ENCODE data around the gene FUT2.
A peak's percentile ranks its signal among the peaks of the same experiment; 100 is the strongest.
"Not testable (repeated sequence)": the region's sequence is repeated elsewhere in the genome, so short reads cannot be mapped to it uniquely, and the experiment has no call there.

Gene FUT2

GRCh38 chr19:48671446-48671995 lies 24.2 kb upstream of the FUT2 start:
- H3K9ac ChIP-seq (ENCODE audit: low read length in 2 of 2), result no peak overlapping the region
- H3K9me3 ChIP-seq (ENCODE audit: control insufficient read depth in 2 of 2, low read length in 2 of 2), result no peaks in the 10 kb centered on the region
- no peaks in the 10 kb centered on the region for H3K36me3 ChIP-seq (ENCODE audit: control insufficient read depth in 2 of 2, insufficient read depth in 2 of 2, low read length in 2 of 2)

DNA sequence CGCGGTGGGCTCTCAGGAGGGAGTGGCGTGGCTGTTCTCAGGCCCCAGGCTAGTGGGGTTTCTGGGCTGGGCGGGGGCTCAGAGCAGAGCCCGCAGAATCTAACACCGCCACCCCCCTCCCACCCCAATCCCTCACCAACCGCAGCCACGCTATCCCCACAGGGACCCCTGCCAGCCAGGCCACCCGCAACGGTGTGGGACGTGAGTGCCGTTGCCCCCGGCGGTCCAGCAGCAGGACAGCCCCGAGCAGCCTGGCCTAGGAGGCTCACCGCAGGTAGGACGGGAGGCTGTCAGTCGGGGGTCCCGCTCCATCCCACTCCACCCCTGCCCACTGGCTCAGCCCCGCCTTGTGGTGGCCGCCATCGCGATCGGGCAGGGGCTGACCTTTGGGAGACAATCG lies 22.8 kb upstream of the FUT2 start, which contains the start of gene NTN5:
NTN5 (minus strand) TSS at position 24 of the 400 bp plus-strand sequence. CDS start 2,031 bp downstream, outside the sequence.
- no peak within 1 kb of the TSS for H3K9ac ChIP-seq (ENCODE audit: low read length in 2 of 2)
- no peaks in the 10 kb centered on the region for H3K9me3 ChIP-seq (ENCODE audit: control insufficient read depth in 2 of 2, low read length in 2 of 2)
- no peaks in the 10 kb centered on the region for H3K27me3 ChIP-seq (ENCODE audit: control insufficient read depth in 1 of 2, insufficient read depth in 2 of 2, low read length in 2 of 2)
- peaks cover 12% of the 10 kb centered on the region for H3K4me1 ChIP-seq (ENCODE audit: control insufficient read depth, insufficient read depth, low read length)
- no peak within 1 kb of the TSS for H3K27ac ChIP-seq (ENCODE audit: low read length)
- no peaks in the 10 kb centered on the region for H3K36me3 ChIP-seq (ENCODE audit: control insufficient read depth in 2 of 2, insufficient read depth in 2 of 2, low read length in 2 of 2)
- H3K4me3 ChIP-seq (ENCODE audit: low read length in 2 of 2), result no peak within 1 kb of the TSS

More at GRCh38 chr19:48671446-48671995, 24.2 kb upstream of the FUT2 start:
- Histone ChIP-seq H3K27ac (ENCODE audit: low read length) (no peak overlapping the region), H3K4me3 (ENCODE audit: low read length in 2 of 2) (no peak overlapping the region), H3K4me1 (ENCODE audit: control insufficient read depth, insufficient read depth, low read length) (peaks cover 12% of the 10 kb centered on the region), H3K27me3 (ENCODE audit: control insufficient read depth in 1 of 2, insufficient read depth in 2 of 2, low read length in 2 of 2) (no peaks in the 10 kb centered on the region)

DNA sequence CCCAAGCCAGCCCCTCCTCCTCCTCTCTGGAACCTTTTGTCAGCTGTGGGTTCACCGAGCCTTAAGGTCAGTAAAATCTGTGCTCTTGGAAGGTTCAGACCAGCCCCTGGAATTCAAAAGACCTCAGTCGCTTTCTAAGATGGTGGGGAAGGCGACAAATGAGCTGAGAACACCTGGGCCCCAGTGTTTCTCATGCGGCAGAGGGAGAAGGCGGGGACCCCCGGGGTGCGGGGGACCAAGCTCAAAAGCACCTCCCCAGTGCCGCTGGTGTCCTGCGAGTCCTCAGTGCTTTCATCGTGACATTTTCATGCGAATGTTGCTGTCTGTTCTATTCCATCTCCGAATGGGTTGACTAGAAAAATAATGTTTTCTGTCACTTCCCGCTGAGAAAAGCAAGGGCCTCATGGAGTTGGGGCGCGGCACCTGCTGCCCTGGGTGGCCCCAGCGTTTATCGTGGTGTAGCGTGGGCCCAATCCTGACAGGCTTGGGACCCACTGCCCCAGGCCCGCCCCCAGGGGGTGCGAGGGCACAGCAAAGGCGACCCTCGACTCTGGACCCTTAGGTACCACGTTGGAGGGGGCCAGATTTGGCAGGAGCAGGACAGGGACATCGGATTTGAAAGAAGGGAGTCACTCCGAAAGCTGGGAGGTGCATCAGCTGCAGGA lies 22.2 kb upstream of the FUT2 start:
- Histone ChIP-seq H3K9me3 (ENCODE audit: control insufficient read depth in 2 of 2, low read length in 2 of 2) (no peaks in the 10 kb centered on the region), H3K4me3 (ENCODE audit: low read length in 2 of 2) (no peak overlapping the region), H3K4me1 (ENCODE audit: control insufficient read depth, insufficient read depth, low read length) (peaks cover 12% of the 10 kb centered on the region), H3K36me3 (ENCODE audit: control insufficient read depth in 2 of 2, insufficient read depth in 2 of 2, low read length in 2 of 2) (no peaks in the 10 kb centered on the region), H3K9ac (ENCODE audit: low read length in 2 of 2) (no peak overlapping the region), H3K27ac (ENCODE audit: low read length) (no peak overlapping the region), H3K27me3 (ENCODE audit: control insufficient read depth in 1 of 2, insufficient read depth in 2 of 2, low read length in 2 of 2) (no peaks in the 10 kb centered on the region)

DNA sequence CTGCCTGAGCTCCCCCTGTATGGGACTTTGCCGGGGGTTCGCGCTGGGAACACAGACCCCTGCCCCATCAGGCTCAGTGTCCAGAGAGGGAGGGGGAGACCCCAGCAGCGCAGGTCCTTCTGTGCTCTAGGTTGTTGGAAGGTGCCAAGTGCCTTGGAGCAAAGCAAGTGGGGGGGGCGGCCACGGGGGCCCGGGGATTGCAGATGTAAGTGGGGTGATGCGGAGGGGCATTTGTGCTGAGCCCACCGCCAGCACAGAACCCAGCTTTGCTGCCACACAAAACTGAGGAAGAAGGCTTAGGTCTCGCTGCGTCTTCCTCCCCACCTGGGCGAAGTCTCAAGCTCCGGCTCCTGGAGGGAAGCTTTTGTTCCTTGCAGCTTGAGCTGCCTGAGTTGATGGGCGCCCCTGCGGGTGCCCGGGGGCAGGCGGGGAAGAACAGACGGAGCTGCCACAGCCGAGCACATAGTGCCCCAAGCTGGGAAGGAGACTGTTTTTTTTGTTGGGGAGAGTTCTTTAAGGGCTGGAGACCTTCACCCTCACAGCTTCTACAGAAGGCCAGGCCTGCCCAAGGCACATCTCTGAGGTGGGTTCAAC lies 21.5 kb upstream of the FUT2 start:
- Histone ChIP-seq H3K4me3 (ENCODE audit: low read length in 2 of 2) (no peak overlapping the region), H3K9me3 (ENCODE audit: control insufficient read depth in 2 of 2, low read length in 2 of 2) (no peaks in the 10 kb centered on the region), H3K27me3 (ENCODE audit: control insufficient read depth in 1 of 2, insufficient read depth in 2 of 2, low read length in 2 of 2) (no peaks in the 10 kb centered on the region), H3K9ac (ENCODE audit: low read length in 2 of 2) (no peak overlapping the region), H3K4me1 (ENCODE audit: control insufficient read depth, insufficient read depth, low read length) (peaks cover 12% of the 10 kb centered on the region), H3K27ac (ENCODE audit: low read length) (no peak overlapping the region), H3K36me3 (ENCODE audit: control insufficient read depth in 2 of 2, insufficient read depth in 2 of 2, low read length in 2 of 2) (no peaks in the 10 kb centered on the region)

GRCh38 chr19:48674921-48675824 lies 20.6 kb upstream of the FUT2 start:
- Histone ChIP-seq H3K27ac (ENCODE audit: low read length) (no peak overlapping the region), H3K4me1 (ENCODE audit: control insufficient read depth, insufficient read depth, low read length) (peaks cover 12% of the 10 kb centered on the region), H3K9ac (ENCODE audit: low read length in 2 of 2) (peak overlapping the region in 1 of 2 donors; percentile 69), H3K27me3 (ENCODE audit: control insufficient read depth in 1 of 2, insufficient read depth in 2 of 2, low read length in 2 of 2) (no peaks in the 10 kb centered on the region), H3K4me3 (ENCODE audit: low read length in 2 of 2) (peak overlapping the region in 1 of 2 donors; percentile 47), H3K9me3 (ENCODE audit: control insufficient read depth in 2 of 2, low read length in 2 of 2) (no peaks in the 10 kb centered on the region), H3K36me3 (ENCODE audit: control insufficient read depth in 2 of 2, insufficient read depth in 2 of 2, low read length in 2 of 2) (no peaks in the 10 kb centered on the region)

DNA sequence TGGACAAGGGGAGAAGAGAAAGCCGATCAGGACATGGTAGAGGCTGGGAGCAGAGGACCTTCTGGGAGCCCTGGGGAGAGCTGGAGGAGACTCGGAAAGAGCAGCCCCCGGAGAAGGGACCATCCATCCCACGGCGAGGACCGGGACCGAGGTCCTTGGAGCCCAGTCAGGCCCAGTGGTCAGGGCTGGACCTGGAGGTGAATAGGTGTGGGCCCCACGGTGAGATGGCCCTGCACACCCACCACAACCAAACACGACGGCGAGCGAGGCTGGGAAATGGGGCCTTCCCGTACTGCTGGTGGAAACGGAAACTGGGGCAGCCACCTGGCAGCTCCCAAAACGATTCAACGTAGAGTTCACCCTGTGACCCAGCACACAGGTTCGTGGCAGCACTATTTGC lies 19.3 kb upstream of the FUT2 start:
- Histone ChIP-seq H3K4me3 (ENCODE audit: low read length in 2 of 2) (no peak overlapping the region), H3K27ac (ENCODE audit: low read length) (no peak overlapping the region), H3K9ac (ENCODE audit: low read length in 2 of 2) (no peak overlapping the region)

GRCh38 chr19:48676887-48677286 lies 18.9 kb upstream of the FUT2 start:
- no peaks in the 10 kb centered on the region for H3K36me3 ChIP-seq (ENCODE audit: control insufficient read depth in 2 of 2, insufficient read depth in 2 of 2, low read length in 2 of 2)
- no peak overlapping the region for H3K9ac ChIP-seq (ENCODE audit: low read length in 2 of 2)
- peaks cover 12% of the 10 kb centered on the region for H3K4me1 ChIP-seq (ENCODE audit: control insufficient read depth, insufficient read depth, low read length)
- no peak overlapping the region for H3K27ac ChIP-seq (ENCODE audit: low read length)
- H3K27me3 ChIP-seq (ENCODE audit: control insufficient read depth in 1 of 2, insufficient read depth in 2 of 2, low read length in 2 of 2), result no peaks in the 10 kb centered on the region
- no peak overlapping the region for H3K4me3 ChIP-seq (ENCODE audit: low read length in 2 of 2)
- no peaks in the 10 kb centered on the region for H3K9me3 ChIP-seq (ENCODE audit: control insufficient read depth in 2 of 2, low read length in 2 of 2)

More for the DNA sequence above, 19.3 kb upstream of the FUT2 start:
- Histone ChIP-seq H3K4me1 (ENCODE audit: control insufficient read depth, insufficient read depth, low read length) (peaks cover 12% of the 10 kb centered on the region), H3K9me3 (ENCODE audit: control insufficient read depth in 2 of 2, low read length in 2 of 2) (no peaks in the 10 kb centered on the region), H3K27me3 (ENCODE audit: control insufficient read depth in 1 of 2, insufficient read depth in 2 of 2, low read length in 2 of 2) (no peaks in the 10 kb centered on the region), H3K36me3 (ENCODE audit: control insufficient read depth in 2 of 2, insufficient read depth in 2 of 2, low read length in 2 of 2) (no peaks in the 10 kb centered on the region)

GRCh38 chr19:48678201-48678600 lies 17.6 kb upstream of the FUT2 start:
- H3K4me1 ChIP-seq (ENCODE audit: control insufficient read depth, insufficient read depth, low read length), result peaks cover 12% of the 10 kb centered on the region
- no peaks in the 10 kb centered on the region for H3K9me3 ChIP-seq (ENCODE audit: control insufficient read depth in 2 of 2, low read length in 2 of 2)

GRCh38 chr19:48680006-48680405 lies 15.8 kb upstream of the FUT2 start:
- H3K27ac ChIP-seq (ENCODE audit: low read length); H3K4me3 ChIP-seq (ENCODE audit: low read length in 2 of 2); H3K9me3 ChIP-seq (ENCODE audit: control insufficient read depth in 2 of 2, low read length in 2 of 2): not testable (repeated sequence)

More at GRCh38 chr19:48678201-48678600, 17.6 kb upstream of the FUT2 start:
- H3K27me3 ChIP-seq (ENCODE audit: control insufficient read depth in 1 of 2, insufficient read depth in 2 of 2, low read length in 2 of 2), result no peaks in the 10 kb centered on the region
- no peak overlapping the region for H3K27ac ChIP-seq (ENCODE audit: low read length)
- no peak overlapping the region for H3K9ac ChIP-seq (ENCODE audit: low read length in 2 of 2)
- no peak overlapping the region for H3K4me3 ChIP-seq (ENCODE audit: low read length in 2 of 2)
- H3K36me3 ChIP-seq (ENCODE audit: control insufficient read depth in 2 of 2, insufficient read depth in 2 of 2, low read length in 2 of 2), result no peaks in the 10 kb centered on the region

DNA sequence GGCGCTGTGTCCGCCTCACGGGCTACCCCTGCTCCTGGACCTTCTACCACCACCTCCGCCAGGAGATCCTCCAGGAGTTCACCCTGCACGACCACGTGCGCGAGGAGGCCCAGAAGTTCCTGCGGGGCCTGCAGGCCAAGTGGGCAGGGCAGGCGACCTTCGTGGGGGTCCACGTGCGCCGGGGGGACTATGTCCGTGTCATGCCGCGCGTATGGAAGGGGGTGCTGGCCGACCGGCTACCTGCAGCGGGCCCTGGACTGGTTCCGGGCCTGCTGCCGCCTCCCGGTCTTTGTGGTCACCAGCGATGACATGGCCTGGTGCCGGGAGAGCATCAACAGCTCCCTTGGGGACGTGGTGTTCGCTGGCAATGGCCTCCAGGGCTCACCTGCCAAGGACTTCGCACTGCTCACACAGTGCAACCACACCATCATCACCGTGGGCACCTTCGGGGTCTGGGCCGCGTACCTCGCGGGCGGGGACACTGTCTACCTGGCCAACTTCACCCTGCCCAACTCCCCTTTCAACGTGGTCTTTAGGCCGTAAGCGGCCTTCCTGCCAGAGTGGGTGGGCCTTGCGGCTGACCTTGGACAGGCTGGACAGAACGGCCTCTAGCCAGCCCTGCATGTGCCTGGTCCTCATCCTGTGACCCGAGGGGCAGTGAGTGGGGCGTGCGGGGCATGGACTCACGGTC lies 15.2 kb upstream of the FUT2 start:
- Histone ChIP-seq H3K4me3 (ENCODE audit: low read length in 2 of 2) (no peak overlapping the region), H3K36me3 (ENCODE audit: control insufficient read depth in 2 of 2, insufficient read depth in 2 of 2, low read length in 2 of 2) (no peaks in the 10 kb centered on the region), H3K4me1 (ENCODE audit: control insufficient read depth, insufficient read depth, low read length) (peaks cover 3% of the 10 kb centered on the region), H3K27me3 (ENCODE audit: control insufficient read depth in 1 of 2, insufficient read depth in 2 of 2, low read length in 2 of 2) (no peaks in the 10 kb centered on the region), H3K27ac (ENCODE audit: low read length) (no peak overlapping the region), H3K9ac (ENCODE audit: low read length in 2 of 2) (no peak overlapping the region), H3K9me3 (ENCODE audit: control insufficient read depth in 2 of 2, low read length in 2 of 2) (no peaks in the 10 kb centered on the region)

More at GRCh38 chr19:48680006-48680405, 15.8 kb upstream of the FUT2 start:
- not testable (repeated sequence) for H3K36me3 ChIP-seq (ENCODE audit: control insufficient read depth in 2 of 2, insufficient read depth in 2 of 2, low read length in 2 of 2); H3K9ac ChIP-seq (ENCODE audit: low read length in 2 of 2); H3K27me3 ChIP-seq (ENCODE audit: control insufficient read depth in 1 of 2, insufficient read depth in 2 of 2, low read length in 2 of 2); H3K4me1 ChIP-seq (ENCODE audit: control insufficient read depth, insufficient read depth, low read length)

All from stomach smooth muscle (tissue), 2 donors.